KOPT-K1 (cell line): ENCODE results near the gene FLT4.

Experiments used
- H3K27ac ChIP-seq: fragments of 200-600 bp; sonication (generic); 2 replicates; pipeline ENCODE4 v1.5.1; 2016; ENCODE audit warnings: antibody characterized with exemption, mild to moderate bottlenecking, low read depth, low read length; ENCODE audit not compliant: poor library complexity, severe bottlenecking
- H3K36me3 ChIP-seq: fragments of 200-600 bp; sonication (generic); 2 replicates; pipeline ENCODE4 v1.5.1; 2017; ENCODE audit warnings: antibody characterized with exemption, mild to moderate bottlenecking, low read length, moderate library complexity; ENCODE audit not compliant: insufficient read depth
- H3K9me3 ChIP-seq: fragments of 200-600 bp; sonication (generic); 2 replicates; pipeline ENCODE4 v1.5.1; 2017; ENCODE audit warnings: antibody characterized with exemption, low read length, mild to moderate bottlenecking; ENCODE audit not compliant: insufficient read depth, poor library complexity, severe bottlenecking

The FLT4 gene

DNA sequence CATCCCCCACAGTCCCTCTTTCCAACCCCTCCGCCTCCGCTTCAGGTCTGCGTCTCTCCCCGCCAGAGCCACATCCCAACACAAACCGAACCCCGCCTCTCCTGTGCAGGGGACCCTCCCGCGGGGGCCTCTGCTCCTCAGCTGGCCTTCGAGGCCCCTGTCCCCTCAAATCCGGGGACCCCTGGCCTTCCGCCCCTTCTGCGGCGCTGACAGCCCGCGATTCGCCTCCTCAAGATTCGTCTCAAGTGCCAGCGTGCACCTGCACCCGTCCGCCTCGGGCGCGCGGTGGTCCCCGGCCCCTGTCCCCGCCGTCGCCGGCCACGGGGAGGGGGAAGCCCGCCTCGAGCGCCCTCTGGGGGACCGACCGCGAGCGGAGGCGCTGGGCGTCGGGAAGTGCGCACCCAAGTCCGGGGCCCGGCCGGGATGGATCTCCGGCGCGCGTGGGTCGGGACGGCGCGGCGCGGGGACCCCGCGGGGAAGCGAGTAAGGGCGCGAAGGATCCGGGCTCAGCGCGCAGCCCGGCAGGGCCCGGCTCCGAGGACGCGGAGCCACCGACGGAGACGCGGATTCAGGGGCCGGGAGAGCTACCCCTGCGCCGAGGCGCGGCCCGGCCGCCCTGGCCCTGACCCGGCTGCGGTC lies 623 bp downstream of the FLT4 start:
- H3K9me3 ChIP-seq = no peaks in the 10 kb centered on the region
- H3K36me3 ChIP-seq = no peaks in the 10 kb centered on the region
- no peak overlapping the region for H3K27ac ChIP-seq

DNA sequence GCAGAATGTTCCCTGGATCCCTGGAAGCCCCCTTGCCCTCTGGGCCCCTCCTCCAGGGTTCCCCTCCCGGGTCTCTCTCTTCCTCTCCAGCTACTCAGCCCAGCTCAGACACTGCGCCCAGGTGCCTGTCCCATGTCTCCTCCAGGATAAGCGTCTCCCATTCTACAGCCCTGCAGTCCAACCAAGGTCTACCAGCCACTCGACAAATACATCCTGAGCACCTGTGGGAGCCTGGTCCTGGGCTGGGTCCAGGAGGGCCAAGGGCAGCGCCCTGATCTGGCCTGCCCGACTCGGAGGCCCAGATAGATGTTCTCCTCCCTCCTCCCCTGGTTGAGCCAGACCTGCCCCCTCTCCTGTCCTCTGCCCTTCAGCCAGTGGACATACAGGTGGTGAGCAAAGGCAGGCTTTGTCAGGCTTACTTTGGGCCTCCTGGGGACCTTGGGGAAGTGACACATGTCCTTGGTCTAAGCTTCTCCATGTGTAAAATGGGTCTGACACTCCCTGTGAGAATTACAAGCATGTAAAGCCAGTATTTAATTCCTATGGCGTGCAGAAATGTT lies 1.4 kb downstream of the FLT4 start:
- Histone ChIP-seq H3K27ac (no peak overlapping the region), H3K9me3 (no peaks in the 10 kb centered on the region), H3K36me3 (no peaks in the 10 kb centered on the region)

DNA sequence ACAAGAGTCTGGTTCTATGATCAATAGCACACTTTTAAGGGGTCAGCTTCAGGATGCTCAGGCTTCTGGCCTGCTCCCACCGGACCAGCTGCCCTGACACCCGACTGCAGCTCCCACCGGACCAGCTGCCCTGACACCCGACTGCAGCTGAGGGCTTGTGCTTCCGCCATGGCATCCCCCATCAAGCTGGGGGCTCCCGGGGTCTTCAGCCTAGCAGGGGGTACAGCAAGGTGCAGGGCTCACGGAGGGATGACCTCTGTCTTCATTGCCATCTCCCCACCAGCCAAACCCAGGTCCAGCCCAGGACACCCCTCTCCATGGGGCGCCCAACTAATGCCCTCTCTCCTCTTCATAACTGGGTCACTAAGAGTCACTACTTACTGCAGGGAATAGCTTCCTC lies 1.9 kb downstream of the FLT4 start:
- Histone ChIP-seq H3K9me3 (no peaks in the 10 kb centered on the region), H3K36me3 (no peaks in the 10 kb centered on the region)

GRCh38 chr5:180646963-180647305 lies 2.5 kb downstream of the FLT4 start:
- Histone ChIP-seq H3K36me3 (no peaks in the 10 kb centered on the region), H3K27ac (no peak overlapping the region), H3K9me3 (no peaks in the 10 kb centered on the region)

More for the DNA sequence above, 1.9 kb downstream of the FLT4 start:
- no peak overlapping the region for H3K27ac ChIP-seq

DNA sequence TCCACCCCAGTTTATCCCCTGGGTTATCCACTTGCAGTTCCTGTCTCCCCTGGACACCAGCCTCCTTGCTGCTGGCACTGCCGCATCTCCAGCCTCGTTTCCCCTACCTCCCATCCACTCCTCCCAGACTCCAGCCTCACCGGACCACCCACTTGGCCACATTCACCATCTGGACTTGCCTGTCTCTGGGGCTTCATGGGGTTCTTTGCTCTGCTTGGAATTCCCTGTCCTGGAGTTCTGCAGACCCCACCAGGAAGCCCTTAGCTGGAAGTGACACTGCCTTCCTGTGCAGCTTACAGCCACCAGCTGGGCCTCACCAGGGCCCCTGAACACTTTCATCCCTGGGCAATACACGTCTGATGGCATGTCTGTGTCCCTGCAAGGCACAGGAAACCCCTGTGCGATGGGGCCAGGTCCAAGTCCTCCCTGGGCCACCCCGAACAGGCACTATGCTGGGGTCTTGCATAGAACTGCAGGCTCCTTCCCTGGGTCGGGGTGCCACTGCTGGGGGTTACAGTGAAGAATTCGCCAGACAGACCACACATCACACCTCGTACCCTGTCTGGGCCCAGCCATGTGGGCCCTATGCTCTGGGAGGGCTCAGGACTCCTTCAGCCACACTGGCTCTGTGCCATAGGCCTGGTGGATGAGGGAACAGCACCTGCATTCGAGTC lies 3.0 kb downstream of the FLT4 start:
- H3K9me3 ChIP-seq = no peaks in the 10 kb centered on the region
- H3K36me3 ChIP-seq = no peaks in the 10 kb centered on the region
- H3K27ac ChIP-seq = no peak overlapping the region

GRCh38 chr5:180645274-180646204 lies 3.9 kb downstream of the FLT4 start:
- Histone ChIP-seq H3K9me3 (no peaks in the 10 kb centered on the region), H3K36me3 (no peaks in the 10 kb centered on the region), H3K27ac (no peak overlapping the region)

GRCh38 chr5:180644825-180645273 lies 4.6 kb downstream of the FLT4 start:
- Histone ChIP-seq H3K27ac (no peak overlapping the region), H3K36me3 (no peaks in the 10 kb centered on the region), H3K9me3 (no peaks in the 10 kb centered on the region)

DNA sequence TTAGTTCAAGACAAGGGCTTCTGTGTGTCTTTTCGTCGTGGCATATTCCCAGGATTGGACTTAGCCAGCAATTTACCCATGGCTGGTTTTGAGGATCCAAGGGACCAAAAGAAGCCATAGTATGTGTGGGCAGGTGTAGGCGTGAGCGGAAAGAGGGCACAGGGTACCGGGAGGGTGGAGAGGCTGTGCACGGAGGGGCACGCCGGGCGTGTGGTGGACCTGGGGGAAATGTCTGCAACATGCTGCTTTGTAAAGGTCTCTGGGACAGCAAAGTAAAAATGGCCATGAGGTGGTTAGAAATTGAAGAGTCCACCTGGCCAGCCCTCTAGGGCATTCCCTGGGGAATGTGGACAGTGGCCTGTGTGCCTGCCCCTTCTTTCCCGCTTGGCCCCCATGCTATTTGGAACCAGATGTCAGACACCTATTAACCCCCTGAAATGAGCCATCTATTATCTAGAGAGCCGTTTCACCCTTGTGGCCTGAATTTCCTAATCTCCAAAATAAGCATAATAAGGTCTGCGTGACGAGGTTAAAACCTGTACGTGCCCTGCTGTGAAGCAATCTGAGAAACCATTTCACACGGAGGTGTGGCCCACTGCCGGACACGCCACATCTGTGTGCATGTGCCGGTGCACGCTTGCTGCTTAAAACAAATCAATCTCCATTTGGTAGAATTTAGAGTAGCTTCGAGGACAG lies 5.1 kb downstream of the FLT4 start:
- no peaks in the 10 kb centered on the region for H3K36me3 ChIP-seq
- no peaks in the 10 kb centered on the region for H3K9me3 ChIP-seq
- no peak overlapping the region for H3K27ac ChIP-seq

- no peaks in the 10 kb centered on the region for H3K36me3 ChIP-seq
- H3K27ac ChIP-seq = no peak overlapping the region
- no peaks in the 10 kb centered on the region for H3K9me3 ChIP-seq
Measured at GRCh38 chr5:180643191-180643851, 6.1 kb downstream of the FLT4 start.

GRCh38 chr5:180642779-180643178 lies 6.6 kb downstream of the FLT4 start:
- Histone ChIP-seq H3K27ac (no peak overlapping the region), H3K36me3 (no peaks in the 10 kb centered on the region), H3K9me3 (no peaks in the 10 kb centered on the region)

GRCh38 chr5:180642181-180642775 lies 7.1 kb downstream of the FLT4 start:
- Histone ChIP-seq H3K9me3 (no peaks in the 10 kb centered on the region), H3K36me3 (no peaks in the 10 kb centered on the region), H3K27ac (no peak overlapping the region)

GRCh38 chr5:180641566-180641900 lies 7.9 kb downstream of the FLT4 start:
- Histone ChIP-seq H3K9me3 (no peaks in the 10 kb centered on the region), H3K27ac (no peak overlapping the region), H3K36me3 (no peaks in the 10 kb centered on the region)

- no peaks in the 10 kb centered on the region for H3K9me3 ChIP-seq
- H3K36me3 ChIP-seq = no peaks in the 10 kb centered on the region
- H3K27ac ChIP-seq = no peak overlapping the region
Measured at GRCh38 chr5:180640861-180641565, 8.4 kb downstream of the FLT4 start.

DNA sequence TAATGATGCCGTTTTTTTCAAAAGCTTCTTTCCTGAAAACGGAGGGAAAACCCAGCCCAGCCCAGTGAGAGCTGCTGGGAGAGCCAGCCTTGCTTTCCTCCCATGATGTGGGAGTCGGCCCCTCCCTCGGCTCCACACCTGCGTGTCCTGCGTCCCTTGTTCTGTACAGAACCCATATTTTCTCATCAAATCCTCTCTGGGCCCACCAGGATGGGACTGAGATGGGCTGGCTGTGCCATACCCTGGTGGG lies 8.9 kb downstream of the FLT4 start:
- no peak overlapping the region for H3K27ac ChIP-seq
- no peaks in the 10 kb centered on the region for H3K9me3 ChIP-seq
- H3K36me3 ChIP-seq = no peaks in the 10 kb centered on the region
